ENCODE results near the gene SLAMF8.
A peak's percentile ranks its signal among the peaks of the same experiment; 100 is the strongest.

Gene SLAMF8

GRCh38 chr1:159826441-159827101 is at the start of gene SLAMF8:
SLAMF8 (plus strand) TSS chr1:159826873; CDS start chr1:159826899, 26 bp downstream.
- DNase-seq (ENCODE audit: insufficient read length, low spot score) (no peak), FAIRE-seq (no peak)
- TF ChIP-seq POLR2A (IDR thresholded peaks at IDR 0.05; ENCODE audit: low read depth, low read length) = no peak

GRCh38 chr1:159778266-159778665 is 48.4 kb upstream of the SLAMF8 start:
- FAIRE-seq (no peak), DNase-seq (ENCODE audit: insufficient read length, low spot score) (no peak)
- no peak for TF ChIP-seq POLR2A (IDR thresholded peaks at IDR 0.05; ENCODE audit: low read depth, low read length)

- FAIRE-seq = no peak
- TF ChIP-seq POLR2A (IDR thresholded peaks at IDR 0.05; ENCODE audit: low read depth, low read length) = no peak
- DNase-seq (ENCODE audit: insufficient read length, low spot score) = no peak
Measured at GRCh38 chr1:159779403-159779851, 47.2 kb upstream of the SLAMF8 start.

- DNase-seq (ENCODE audit: insufficient read length, low spot score) = peak; percentile 97
- peak; percentile 70 for TF ChIP-seq POLR2A (IDR thresholded peaks at IDR 0.05; ENCODE audit: low read depth, low read length)
- FAIRE-seq = peak; percentile 72
Measured at GRCh38 chr1:159780583-159781582, 45.8 kb upstream of the SLAMF8 start, which contains the start of gene DUSP23. DUSP23 (plus strand) TSS chr1:159780962; CDS start chr1:159781101, 139 bp downstream.

- no peak for FAIRE-seq
- TF ChIP-seq POLR2A (IDR thresholded peaks at IDR 0.05; ENCODE audit: low read depth, low read length) = no peak
Measured at GRCh38 chr1:159781992-159782391, 44.7 kb upstream of the SLAMF8 start.

GRCh38 chr1:159783724-159784123 is 42.9 kb upstream of the SLAMF8 start:
- FAIRE-seq = no peak
- no peak for DNase-seq (ENCODE audit: insufficient read length, low spot score)
- TF ChIP-seq POLR2A (IDR thresholded peaks at IDR 0.05; ENCODE audit: low read depth, low read length) = no peak

More at GRCh38 chr1:159781992-159782391, 44.7 kb upstream of the SLAMF8 start:
- DNase-seq (ENCODE audit: insufficient read length, low spot score) = no peak

GRCh38 chr1:159786465-159786864 is 40.2 kb upstream of the SLAMF8 start:
- no peak for DNase-seq (ENCODE audit: insufficient read length, low spot score)
- no peak for FAIRE-seq
- TF ChIP-seq POLR2A (IDR thresholded peaks at IDR 0.05; ENCODE audit: low read depth, low read length) = no peak

- DNase-seq (ENCODE audit: insufficient read length, low spot score) (no peak), FAIRE-seq (no peak)
- no peak for TF ChIP-seq POLR2A (IDR thresholded peaks at IDR 0.05; ENCODE audit: low read depth, low read length)
Measured at GRCh38 chr1:159786966-159787365, 39.7 kb upstream of the SLAMF8 start.

- TF ChIP-seq POLR2A (IDR thresholded peaks at IDR 0.05; ENCODE audit: low read depth, low read length) = no peak
- FAIRE-seq (no peak), DNase-seq (ENCODE audit: insufficient read length, low spot score) (peak; percentile 26)
Measured at GRCh38 chr1:159790237-159790917, 36.3 kb upstream of the SLAMF8 start.

- no peak for FAIRE-seq
- DNase-seq (ENCODE audit: insufficient read length, low spot score) = no peak
- no peak for TF ChIP-seq POLR2A (IDR thresholded peaks at IDR 0.05; ENCODE audit: low read depth, low read length)
Measured at GRCh38 chr1:159791031-159791430, 35.6 kb upstream of the SLAMF8 start.

- FAIRE-seq (no peak), DNase-seq (ENCODE audit: insufficient read length, low spot score) (no peak)
- no peak for TF ChIP-seq POLR2A (IDR thresholded peaks at IDR 0.05; ENCODE audit: low read depth, low read length)
Measured at GRCh38 chr1:159791461-159791860, 35.2 kb upstream of the SLAMF8 start.

- DNase-seq (ENCODE audit: insufficient read length, low spot score) (no peak), FAIRE-seq (no peak)
- TF ChIP-seq POLR2A (IDR thresholded peaks at IDR 0.05; ENCODE audit: low read depth, low read length) = no peak
Measured at GRCh38 chr1:159795534-159795933, 31.1 kb upstream of the SLAMF8 start.

- TF ChIP-seq POLR2A (IDR thresholded peaks at IDR 0.05; ENCODE audit: low read depth, low read length) = no peak
- DNase-seq (ENCODE audit: insufficient read length, low spot score) (peak; percentile 88), FAIRE-seq (peak; percentile 78)
Measured at GRCh38 chr1:159798893-159799292, 27.8 kb upstream of the SLAMF8 start.

Data from H54 (cell line).